ENCODE measurements around the gene EDEM2.
"Not testable (repeated sequence)": the region's sequence is repeated elsewhere in the genome, so short reads cannot be mapped to it uniquely, and the experiment has no call there.

EDEM2 gene

GRCh38 chr20:35166242-35166830 lies 19.2 kb upstream of the EDEM2 start:
- no peak overlapping the region for H3K4me3 ChIP-seq (replicated peaks; ENCODE audit: low read depth, low read length)
- no peak for DNase-seq (ENCODE audit: extremely low read depth, low read depth)
- no peak for TF ChIP-seq CTCF (IDR thresholded peaks at IDR 0.05; ENCODE audit: low read depth, low read length, missing control alignments)

GRCh38 chr20:35165221-35166185 lies 18.4 kb upstream of the EDEM2 start:
- no peak for DNase-seq (ENCODE audit: extremely low read depth, low read depth)
- H3K4me3 ChIP-seq (replicated peaks; ENCODE audit: low read depth, low read length): no peak overlapping the region

GRCh38 chr20:35164531-35164930 lies 17.4 kb upstream of the EDEM2 start:
- not testable (repeated sequence) for DNase-seq (ENCODE audit: extremely low read depth, low read depth); H3K4me3 ChIP-seq (replicated peaks; ENCODE audit: low read depth, low read length)

More at GRCh38 chr20:35165221-35166185, 18.4 kb upstream of the EDEM2 start:
- no peak for TF ChIP-seq CTCF (IDR thresholded peaks at IDR 0.05; ENCODE audit: low read depth, low read length, missing control alignments)

- DNase-seq (ENCODE audit: extremely low read depth, low read depth); H3K4me3 ChIP-seq (replicated peaks; ENCODE audit: low read depth, low read length): not testable (repeated sequence)
Observed at GRCh38 chr20:35160341-35160740, 13.2 kb upstream of the EDEM2 start.

GRCh38 chr20:35156978-35157377 lies 9.8 kb upstream of the EDEM2 start:
- no peak for DNase-seq (ENCODE audit: extremely low read depth, low read depth)
- no peak for TF ChIP-seq CTCF (IDR thresholded peaks at IDR 0.05; ENCODE audit: low read depth, low read length, missing control alignments)
- H3K4me3 ChIP-seq (replicated peaks; ENCODE audit: low read depth, low read length): no peak overlapping the region

- H3K4me3 ChIP-seq (replicated peaks; ENCODE audit: low read depth, low read length): no peak overlapping the region
- DNase-seq (ENCODE audit: extremely low read depth, low read depth): no peak
- TF ChIP-seq CTCF (IDR thresholded peaks at IDR 0.05; ENCODE audit: low read depth, low read length, missing control alignments): no peak
Observed at GRCh38 chr20:35155936-35156335, 8.8 kb upstream of the EDEM2 start.

- no peak overlapping the region for H3K4me3 ChIP-seq (replicated peaks; ENCODE audit: low read depth, low read length)
- no peak for DNase-seq (ENCODE audit: extremely low read depth, low read depth)
- TF ChIP-seq CTCF (IDR thresholded peaks at IDR 0.05; ENCODE audit: low read depth, low read length, missing control alignments): no peak
Observed at GRCh38 chr20:35151736-35152135, 4.6 kb upstream of the EDEM2 start.
